Prostate gland (tissue), 2 donors: Measurements from ENCODE around the gene RBPJL. TPM values are rescaled to one million over a fixed set of nuclear protein-coding genes. Genes with fewer than 3 reads are reported as not detected.

Source experiments
- DNase-seq: peaks from one replicate; pipeline ENCODE4 v3.0.0-alpha.2; 2019; ENCODE audit warnings: low spot score
- H3K27ac ChIP-seq, 2 donors: fragments of 200-600 bp; sonication (generic); 2 replicates each; pipeline ENCODE4 v1.5.1; 2017 to 2019
- H3K27me3 ChIP-seq: fragments of 200-600 bp; sonication (generic); replicated peaks from 2 replicates; pipeline ENCODE4 v1.5.1; 2019; ENCODE audit not compliant: insufficient read depth
- H3K36me3 ChIP-seq, 2 donors: fragments of 200-600 bp; sonication (generic); 1 replicate in 1 of 2; 2 replicates in 1 of 2; pipeline versions ENCODE4 v1.5.1 to v1.8.1; 2017 to 2019
- H3K4me1 ChIP-seq: fragments of 200-600 bp; sonication (generic); replicated peaks from 2 replicates; pipeline ENCODE4 v1.5.1; 2019
- H3K4me3 ChIP-seq, 2 donors: fragments of 200-600 bp; sonication (generic); 2 replicates each; pipeline ENCODE4 v1.5.1; 2017 to 2019
- H3K9me3 ChIP-seq: fragments of 200-600 bp; sonication (generic); 2 replicates; pipeline ENCODE4 v1.5.1; 2017
- CTCF ChIP-seq, 4 experiments: fragments of 200-600 bp in 2 of 4; fragments of 450-650 bp in 2 of 4; sonication (generic) in 2 of 4; IDR thresholded peaks; 1 replicate in 3 of 4; 2 replicates in 1 of 4; pipeline ENCODE4 v1.5.1; 2016 to 2019; ENCODE audit warnings: antibody characterized with exemption in 4 of 4, mild to moderate bottlenecking in 2 of 4, moderate library complexity in 2 of 4
- POLR2A ChIP-seq: fragments of 450-650 bp; IDR thresholded peaks from one replicate; pipeline ENCODE4 v1.6.1; 2016; ENCODE audit warnings: antibody characterized with exemption, mild to moderate bottlenecking
- POLR2AphosphoS5 ChIP-seq: sonication (generic); formaldehyde crosslinking; IDR thresholded peaks from one replicate; pipeline ENCODE4 v1.6.1; 2017; ENCODE audit warnings: antibody characterized with exemption
- WGBS: methylation state at CpG from one replicate; pipeline ENCODE4 v1.1.5; 2018; 5-methylcytosine and 5-hydroxymethylcytosine counted together
- intact Hi-C: fragments of 100-400 bp; cut with DNase I; formaldehyde crosslinking; loops from one replicate; pipeline ENCODE4 v1.14.2; 2022
- total RNA-seq, 2 donors: library from RNA; depleted of rRNA; stranded (reverse); fragments of >200 nt; gene quantifications; one replicate each; pipeline ENCODE4 v1.1.0, GENCODE V29; 2016

Gene RBPJL
- not detected for total RNA-seq

DNA sequence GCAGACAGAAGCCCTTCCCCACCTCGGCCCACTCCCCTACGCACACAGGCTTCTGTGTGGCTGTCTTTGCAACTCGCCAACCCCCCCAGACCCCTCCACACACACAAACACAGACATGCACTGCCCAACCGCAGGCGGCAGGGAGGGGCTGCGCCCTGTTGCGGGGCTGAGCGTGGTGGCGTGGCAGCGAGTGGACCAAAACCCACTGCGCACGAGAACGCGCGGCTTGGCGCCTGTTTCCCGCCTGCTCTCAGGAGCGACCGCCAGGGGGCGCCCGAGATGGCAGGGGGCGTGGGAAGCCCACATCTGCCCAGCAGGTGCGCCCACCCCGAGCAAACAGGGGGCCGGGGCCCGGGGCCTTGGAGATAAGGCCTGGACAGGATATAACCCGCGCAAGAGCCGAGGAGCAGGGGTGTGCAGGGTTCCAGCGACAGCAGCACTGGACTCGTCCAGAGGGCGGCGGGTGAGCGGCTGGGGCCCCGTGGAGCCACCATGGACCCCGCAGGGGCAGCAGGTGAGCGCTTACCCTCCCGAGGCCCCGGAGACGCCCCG is at the start of gene RBPJL:
Gene RBPJL (plus strand): TSS at position 410 of the 552 bp plus-strand sequence. CDS start 83 bp downstream, at position 493.
- Histone ChIP-seq H3K27ac (no peak within 1 kb of the TSS), H3K27me3 (peaks cover 11% of the 10 kb centered on the region), H3K9me3 (no peaks in the 10 kb centered on the region), H3K4me3 (no peak within 1 kb of the TSS), H3K36me3 (no peaks in the 10 kb centered on the region), H3K4me1 (no peaks in the 10 kb centered on the region)
- 21% methylated on average over 17 of the region's 41 CpGs for WGBS
- no peak for TF ChIP-seq POLR2AphosphoS5
- no peak for TF ChIP-seq POLR2A
- TF ChIP-seq CTCF (IDR thresholded peaks at IDR 0.05) = peak; percentile 36 to 63 (median 54)
- no peak for DNase-seq
- intact Hi-C loops = no loop called here

GRCh38 chr20:45257161-45257560 is 49.5 kb upstream of the RBPJL start:
- no peaks in the 10 kb centered on the region for H3K9me3 ChIP-seq
- DNase-seq = no peak
- no peaks in the 10 kb centered on the region for H3K4me1 ChIP-seq
- no peak overlapping the region for H3K4me3 ChIP-seq
- no peak overlapping the region for H3K27ac ChIP-seq
- H3K27me3 ChIP-seq = no peaks in the 10 kb centered on the region
- intact Hi-C loops = no loop called here
- no peaks in the 10 kb centered on the region for H3K36me3 ChIP-seq
- WGBS = 93% methylated on average over 3 of the region's 3 CpGs
- no peak for TF ChIP-seq CTCF (IDR thresholded peaks at IDR 0.05)
- no peak for TF ChIP-seq POLR2A
- no peak for TF ChIP-seq POLR2AphosphoS5

DNA sequence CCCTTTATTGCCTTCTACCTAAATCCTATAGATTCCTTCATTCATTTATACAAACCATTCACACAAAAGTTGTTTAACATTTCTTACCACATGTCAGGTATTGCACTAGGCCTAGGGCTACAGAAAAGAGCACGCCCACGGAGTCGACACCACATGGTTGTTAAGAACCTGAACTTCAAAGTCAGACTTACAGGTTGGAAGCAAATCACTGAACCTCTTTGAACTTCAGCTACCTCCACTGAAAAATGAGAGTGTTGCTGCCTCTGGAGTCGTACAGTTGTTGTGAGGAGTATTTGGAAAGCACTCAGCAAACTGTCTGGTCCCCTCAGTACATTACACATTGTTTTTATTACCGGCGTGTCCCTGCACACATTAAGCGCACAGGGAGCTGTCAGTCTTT is 48.9 kb upstream of the RBPJL start:
- TF ChIP-seq CTCF (IDR thresholded peaks at IDR 0.05) (no peak), POLR2A (no peak), POLR2AphosphoS5 (no peak)
- no peaks in the 10 kb centered on the region for H3K36me3 ChIP-seq

DNA sequence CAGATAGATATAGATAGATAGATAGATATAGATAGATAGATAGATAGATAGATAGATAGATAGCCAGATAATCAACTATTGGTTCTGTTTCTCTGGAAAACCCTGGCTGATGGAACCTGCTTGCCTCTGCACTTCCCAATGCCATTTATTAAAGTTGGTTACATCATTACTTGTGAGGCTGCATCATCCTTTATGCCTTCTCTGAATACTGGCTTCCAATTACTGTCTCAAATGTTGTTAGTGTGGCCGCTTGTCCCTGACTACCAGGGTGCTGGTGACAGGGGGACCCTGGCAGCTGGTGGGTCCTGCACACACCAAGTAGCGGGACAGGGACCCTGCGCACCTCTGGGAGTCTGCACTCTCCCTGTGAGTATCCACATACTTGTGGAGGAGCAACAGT is 48.4 kb upstream of the RBPJL start:
- no peaks in the 10 kb centered on the region for H3K9me3 ChIP-seq
- H3K36me3 ChIP-seq = no peaks in the 10 kb centered on the region
- H3K27ac ChIP-seq = no peak overlapping the region
- H3K27me3 ChIP-seq = no peaks in the 10 kb centered on the region
- intact Hi-C loops = no loop called here
- TF ChIP-seq POLR2AphosphoS5 (no peak), CTCF (IDR thresholded peaks at IDR 0.05) (no peak), POLR2A (no peak)
- DNase-seq = no peak
- WGBS = 91% methylated on average over 3 of the region's 3 CpGs
- H3K4me3 ChIP-seq = no peak overlapping the region
- H3K4me1 ChIP-seq = no peaks in the 10 kb centered on the region

More for the DNA sequence above, 48.9 kb upstream of the RBPJL start:
- H3K4me1 ChIP-seq = no peaks in the 10 kb centered on the region
- no peak overlapping the region for H3K4me3 ChIP-seq
- 59% methylated on average over 7 of the region's 7 CpGs for WGBS
- no peaks in the 10 kb centered on the region for H3K27me3 ChIP-seq
- no peak for DNase-seq
- no peaks in the 10 kb centered on the region for H3K9me3 ChIP-seq
- intact Hi-C loops = no loop called here
- no peak overlapping the region for H3K27ac ChIP-seq

- 49% methylated on average over 2 of the region's 2 CpGs for WGBS
- Histone ChIP-seq H3K4me3 (no peak overlapping the region), H3K27ac (no peak overlapping the region), H3K4me1 (no peaks in the 10 kb centered on the region), H3K36me3 (no peaks in the 10 kb centered on the region), H3K27me3 (no peaks in the 10 kb centered on the region), H3K9me3 (no peaks in the 10 kb centered on the region)
- TF ChIP-seq CTCF (IDR thresholded peaks at IDR 0.05) = no peak
- TF ChIP-seq POLR2A = no peak
- no peak for TF ChIP-seq POLR2AphosphoS5
- intact Hi-C loops = no loop called here
- no peak for DNase-seq
Measured at GRCh38 chr20:45258664-45259063, 48.0 kb upstream of the RBPJL start.
